ENCODE measurements around the gene NHS.

The NHS gene

GRCh38 chrX:17679261-17679660, 304.3 kb downstream of the NHS start:
- no peak for DNase-seq (ENCODE audit: low read depth)

- no peak for DNase-seq (ENCODE audit: low read depth)
These were observed 304.8 kb downstream of the NHS start for GRCh38 chrX:17679820-17680219.

- no peak for DNase-seq (ENCODE audit: low read depth)
These were observed 305.9 kb downstream of the NHS start for GRCh38 chrX:17680732-17681413.

GRCh38 chrX:17682259-17682658, 307.3 kb downstream of the NHS start:
- no peak for DNase-seq (ENCODE audit: low read depth)

- DNase-seq (ENCODE audit: low read depth): no peak
These were observed 310.0 kb downstream of the NHS start for GRCh38 chrX:17685026-17685425.

- DNase-seq (ENCODE audit: low read depth): no peak
These were observed 312.6 kb downstream of the NHS start for GRCh38 chrX:17687648-17688047.

GRCh38 chrX:17689971-17690409, 315.0 kb downstream of the NHS start:
- no peak for DNase-seq (ENCODE audit: low read depth)

- DNase-seq (ENCODE audit: low read depth): no peak
These were observed 317.8 kb downstream of the NHS start for GRCh38 chrX:17692709-17693346.

GRCh38 chrX:17697191-17697590, 322.2 kb downstream of the NHS start:
- no peak for DNase-seq (ENCODE audit: low read depth)

- no peak for DNase-seq (ENCODE audit: low read depth)
These were observed 326.0 kb downstream of the NHS start for GRCh38 chrX:17700976-17701375.

- DNase-seq (ENCODE audit: low read depth): no peak
These were observed 328.2 kb downstream of the NHS start for GRCh38 chrX:17703201-17703600.

- DNase-seq (ENCODE audit: low read depth): no peak
These were observed 330.2 kb downstream of the NHS start for GRCh38 chrX:17705211-17705610.

- DNase-seq (ENCODE audit: low read depth): no peak
These were observed 331.7 kb downstream of the NHS start for GRCh38 chrX:17706676-17707075.

- DNase-seq (ENCODE audit: low read depth): no peak
These were observed 332.7 kb downstream of the NHS start for GRCh38 chrX:17707731-17708130.

- no peak for DNase-seq (ENCODE audit: low read depth)
These were observed 335.9 kb downstream of the NHS start for GRCh38 chrX:17710871-17711301.

GRCh38 chrX:17713288-17713687, 338.3 kb downstream of the NHS start:
- DNase-seq (ENCODE audit: low read depth): no peak

GRCh38 chrX:17718649-17719165, 343.7 kb downstream of the NHS start:
- DNase-seq (ENCODE audit: low read depth): no peak

GRCh38 chrX:17719711-17720110, 344.7 kb downstream of the NHS start:
- no peak for DNase-seq (ENCODE audit: low read depth)

- DNase-seq (ENCODE audit: low read depth): no peak
These were observed 346.7 kb downstream of the NHS start for GRCh38 chrX:17721715-17722114.

- DNase-seq (ENCODE audit: low read depth): no peak
These were observed 350.2 kb downstream of the NHS start for GRCh38 chrX:17725181-17725580.

- DNase-seq (ENCODE audit: low read depth): no peak
These were observed 357.3 kb downstream of the NHS start for GRCh38 chrX:17732138-17732783.

GRCh38 chrX:17735406-17735805, 360.4 kb downstream of the NHS start:
- no peak for DNase-seq (ENCODE audit: low read depth)

- DNase-seq (ENCODE audit: low read depth): no peak
These were observed 361.5 kb downstream of the NHS start for GRCh38 chrX:17736478-17736855.

Data from activated gamma-delta T cell treated with anti-CD3 and anti-CD28 coated beads, Interleukin-2, amount 50 U/mL, for 16 hours (primary cell).